T-helper 2 cell treated with Interferon-gamma antibody and Interleukin-4, amounts not matched to agents 5 μg/mL and 100 μg/mL, for 36 hours (primary cell): ENCODE measurements around the gene CD248.
"Not testable (repeated sequence)": the region's sequence is repeated elsewhere in the genome, so short reads cannot be mapped to it uniquely, and the experiment has no call there.

Experiments
- DNase-seq: peaks from one replicate; pipeline ENCODE4 v3.0.0; 2021; ENCODE audit warnings: low spot score
- H3K27ac Mint-ChIP-seq: one replicate; pipeline ENCODE4 v1.8.0; 2021; ENCODE audit warnings: mild to moderate bottlenecking, mixed read lengths
- H3K27me3 Mint-ChIP-seq: one replicate; pipeline ENCODE4 v1.8.0; 2021; ENCODE audit warnings: low read depth, mixed read lengths
- H3K36me3 Mint-ChIP-seq: one replicate; pipeline ENCODE4 v1.8.0; 2021; ENCODE audit warnings: low read depth, mixed read lengths
- H3K4me1 Mint-ChIP-seq: one replicate; pipeline ENCODE4 v1.8.0; 2021; ENCODE audit warnings: low read depth, mixed read lengths
- H3K4me3 Mint-ChIP-seq: one replicate; pipeline ENCODE4 v1.8.0; 2022; ENCODE audit warnings: mild to moderate bottlenecking, moderate library complexity, mixed read lengths
- H3K9me3 Mint-ChIP-seq: one replicate; pipeline ENCODE4 v1.8.0; 2021; ENCODE audit warnings: mixed read lengths

Gene CD248

GRCh38 chr11:66317322-66317722 lies 478 bp upstream of the CD248 start:
- Mint-ChIP-seq H3K4me3 (no peak overlapping the region), H3K4me1 (peaks cover 25% of the 10 kb centered on the region), H3K27me3 (peaks cover 7% of the 10 kb centered on the region), H3K27ac (peak overlapping the region; percentile 71), H3K9me3 (peaks cover 8% of the 10 kb centered on the region), H3K36me3 (no peaks in the 10 kb centered on the region)
- DNase-seq, result no peak

DNA sequence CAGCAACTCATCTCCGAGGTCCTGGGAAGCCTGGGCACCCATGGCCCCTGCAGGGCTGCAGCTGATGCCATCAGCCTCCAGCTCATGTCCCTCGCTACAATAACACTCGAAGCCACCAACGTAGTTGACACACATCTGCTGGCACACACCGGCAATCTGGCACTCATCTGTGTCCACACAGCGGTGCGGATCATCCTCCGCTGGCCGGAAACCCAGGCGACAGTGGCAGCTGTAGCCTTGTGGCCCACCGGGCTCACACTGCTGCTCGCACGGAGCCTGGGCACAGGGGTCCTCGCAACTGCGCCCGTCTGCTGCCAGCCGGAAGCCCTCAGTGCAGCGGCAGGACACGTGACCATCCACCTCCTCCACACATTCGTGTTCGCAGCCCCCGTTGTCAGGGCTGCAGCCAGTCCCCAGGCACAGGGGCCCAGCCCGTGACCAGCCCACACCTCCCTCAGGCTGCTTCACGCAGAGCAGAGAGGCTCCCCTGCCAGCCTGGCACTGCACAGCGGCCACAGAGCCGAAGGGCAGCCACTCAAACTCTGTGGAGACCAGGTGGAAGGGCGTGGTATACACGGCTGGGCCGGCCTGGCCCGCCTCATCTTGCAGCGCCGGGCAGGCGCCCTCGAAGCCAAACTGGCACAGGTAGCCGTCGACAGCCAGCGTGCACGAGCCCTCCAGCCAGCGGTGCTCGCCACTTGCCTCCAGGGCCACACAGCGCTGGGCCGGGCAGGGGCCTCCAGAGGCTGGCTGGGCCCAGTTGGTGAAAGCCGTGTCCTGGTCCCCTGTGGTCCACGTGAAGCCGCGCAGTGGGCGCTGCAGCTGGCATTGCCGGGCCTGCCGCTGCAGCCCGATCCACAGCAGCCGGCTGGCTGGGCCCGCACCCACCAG lies 678 bp downstream of the CD248 start:
- DNase-seq, result no peak
- Mint-ChIP-seq H3K27ac (no peak overlapping the region), H3K4me1 (peaks cover 25% of the 10 kb centered on the region), H3K4me3 (no peak overlapping the region), H3K27me3 (peaks cover 7% of the 10 kb centered on the region), H3K36me3 (no peaks in the 10 kb centered on the region), H3K9me3 (peaks cover 8% of the 10 kb centered on the region)

- H3K9me3 Mint-ChIP-seq, result peaks cover 8% of the 10 kb centered on the region
- DNase-seq, result no peak
- H3K4me3 Mint-ChIP-seq, result peak overlapping the region; percentile 15
- peaks cover 25% of the 10 kb centered on the region for H3K4me1 Mint-ChIP-seq
- no peaks in the 10 kb centered on the region for H3K36me3 Mint-ChIP-seq
- no peak overlapping the region for H3K27ac Mint-ChIP-seq
- peaks cover 7% of the 10 kb centered on the region for H3K27me3 Mint-ChIP-seq
These were observed 1.4 kb downstream of the CD248 start for GRCh38 chr11:66315498-66315885.

GRCh38 chr11:66314561-66315497 lies 2.0 kb downstream of the CD248 start:
- no peak for DNase-seq
- peaks cover 2% of the 10 kb centered on the region for H3K9me3 Mint-ChIP-seq
- H3K27me3 Mint-ChIP-seq, result peaks cover 1% of the 10 kb centered on the region
- H3K36me3 Mint-ChIP-seq, result no peaks in the 10 kb centered on the region
- peaks cover 25% of the 10 kb centered on the region for H3K4me1 Mint-ChIP-seq
- H3K27ac Mint-ChIP-seq, result no peak overlapping the region
- no peak overlapping the region for H3K4me3 Mint-ChIP-seq

GRCh38 chr11:66314186-66314501 lies 2.7 kb downstream of the CD248 start:
- Mint-ChIP-seq H3K27me3 (peaks cover 2% of the 10 kb centered on the region), H3K36me3 (no peaks in the 10 kb centered on the region), H3K27ac (peak overlapping the region; percentile 63), H3K4me1 (peaks cover 23% of the 10 kb centered on the region), H3K9me3 (no peaks in the 10 kb centered on the region), H3K4me3 (peak overlapping the region; percentile 33)
- no peak for DNase-seq

- peaks cover 4% of the 10 kb centered on the region for H3K27me3 Mint-ChIP-seq
- H3K36me3 Mint-ChIP-seq, result no peaks in the 10 kb centered on the region
- H3K27ac Mint-ChIP-seq, result peak overlapping the region; percentile 98
- H3K9me3 Mint-ChIP-seq, result no peaks in the 10 kb centered on the region
- H3K4me1 Mint-ChIP-seq, result peaks cover 17% of the 10 kb centered on the region
- DNase-seq, result no peak
- peak overlapping the region; percentile 86 for H3K4me3 Mint-ChIP-seq
These were observed 3.3 kb downstream of the CD248 start for GRCh38 chr11:66313321-66314185.

GRCh38 chr11:66312549-66313320 lies 4.1 kb downstream of the CD248 start:
- Mint-ChIP-seq H3K4me1 (peaks cover 10% of the 10 kb centered on the region), H3K27me3 (peaks cover 4% of the 10 kb centered on the region), H3K27ac (peak overlapping the region; percentile 98), H3K4me3 (peak overlapping the region; percentile 86), H3K36me3 (no peaks in the 10 kb centered on the region), H3K9me3 (no peaks in the 10 kb centered on the region)
- peak; percentile 92 for DNase-seq

- H3K27me3 Mint-ChIP-seq, result peaks cover 4% of the 10 kb centered on the region
- H3K4me1 Mint-ChIP-seq, result peaks cover 6% of the 10 kb centered on the region
- DNase-seq, result peak; percentile 93
- no peaks in the 10 kb centered on the region for H3K9me3 Mint-ChIP-seq
- peak overlapping the region; percentile 98 for H3K27ac Mint-ChIP-seq
- H3K36me3 Mint-ChIP-seq, result no peaks in the 10 kb centered on the region
- peak overlapping the region; percentile 86 for H3K4me3 Mint-ChIP-seq
These were observed 4.8 kb downstream of the CD248 start for GRCh38 chr11:66311965-66312548.

DNA sequence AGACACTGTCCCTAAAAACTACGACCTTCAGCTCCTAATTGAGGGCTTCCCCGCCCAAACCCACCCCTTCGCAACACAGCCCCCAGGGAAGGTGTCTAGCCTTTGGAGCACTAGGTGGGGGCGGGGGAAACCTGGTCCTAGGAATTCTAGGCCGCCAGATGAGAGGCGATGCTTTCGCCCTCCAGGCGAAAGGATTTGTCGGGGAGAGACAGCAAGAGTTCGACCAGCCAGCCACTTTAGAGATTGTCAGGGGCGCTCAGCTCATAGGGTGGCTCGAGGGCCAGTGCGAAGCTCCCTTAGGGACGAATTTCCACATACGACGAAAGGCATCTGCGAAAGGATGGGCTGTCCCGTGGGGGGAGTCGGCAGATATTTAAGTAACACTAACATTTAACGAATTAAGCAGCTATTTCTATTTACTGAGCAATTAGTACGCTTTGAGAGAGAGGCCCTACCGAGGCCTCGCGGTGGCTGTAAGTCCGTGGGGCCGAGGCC lies 5.3 kb downstream of the CD248 start:
- no peaks in the 10 kb centered on the region for H3K36me3 Mint-ChIP-seq
- peak overlapping the region; percentile 98 for H3K27ac Mint-ChIP-seq
- peaks cover 4% of the 10 kb centered on the region for H3K27me3 Mint-ChIP-seq
- H3K9me3 Mint-ChIP-seq, result no peaks in the 10 kb centered on the region
- peak overlapping the region; percentile 86 for H3K4me3 Mint-ChIP-seq
- no peak for DNase-seq
- H3K4me1 Mint-ChIP-seq, result peaks cover 6% of the 10 kb centered on the region

- H3K27me3 Mint-ChIP-seq, H3K36me3 Mint-ChIP-seq, H3K27ac Mint-ChIP-seq, H3K4me3 Mint-ChIP-seq, DNase-seq, H3K9me3 Mint-ChIP-seq, H3K4me1 Mint-ChIP-seq: not testable (repeated sequence)
These were observed 5.9 kb downstream of the CD248 start for GRCh38 chr11:66310803-66311440.

- Mint-ChIP-seq H3K4me3 (no peak overlapping the region), H3K4me1 (peaks cover 6% of the 10 kb centered on the region), H3K27ac (no peak overlapping the region), H3K9me3 (no peaks in the 10 kb centered on the region), H3K27me3 (peaks cover 3% of the 10 kb centered on the region), H3K36me3 (no peaks in the 10 kb centered on the region)
- DNase-seq, result no peak
These were observed 6.5 kb downstream of the CD248 start for GRCh38 chr11:66310324-66310723.

- no peaks in the 10 kb centered on the region for H3K9me3 Mint-ChIP-seq
- no peak overlapping the region for H3K4me3 Mint-ChIP-seq
- peaks cover 3% of the 10 kb centered on the region for H3K27me3 Mint-ChIP-seq
- no peak overlapping the region for H3K27ac Mint-ChIP-seq
- H3K36me3 Mint-ChIP-seq, result no peaks in the 10 kb centered on the region
- peaks cover 6% of the 10 kb centered on the region for H3K4me1 Mint-ChIP-seq
- DNase-seq, result no peak
These were observed 7.4 kb downstream of the CD248 start for GRCh38 chr11:66309475-66309874.
